Effector memory CD4-positive, alpha-beta T cell (primary cell): ENCODE results near the gene CNTN5.

Experiments
- DNase-seq, 3 donors: peaks; one replicate each; pipeline ENCODE4 v3.0.0-alpha.2; 2020
- H3K27ac ChIP-seq: 2 replicates; pipeline ENCODE4 v1.7.0; 2013; ENCODE audit warnings: mild to moderate bottlenecking, low read length, moderate library complexity; ENCODE audit not compliant: insufficient read depth, poor library complexity, severe bottlenecking
- H3K27me3 ChIP-seq: replicated peaks from 2 replicates; pipeline ENCODE4 v1.7.0; 2013; ENCODE audit warnings: mild to moderate bottlenecking, low read length; ENCODE audit not compliant: insufficient read depth, control insufficient read depth, poor library complexity, severe bottlenecking
- H3K36me3 ChIP-seq: 2 replicates; pipeline ENCODE4 v1.7.0; 2013; ENCODE audit warnings: mild to moderate bottlenecking, low read length, moderate library complexity; ENCODE audit not compliant: control insufficient read depth, insufficient read depth
- H3K4me1 ChIP-seq: 2 replicates; pipeline ENCODE4 v1.7.0; 2013; ENCODE audit warnings: low read length, mild to moderate bottlenecking; ENCODE audit not compliant: control insufficient read depth, insufficient read depth, poor library complexity, severe bottlenecking
- H3K4me3 ChIP-seq: 2 replicates; pipeline ENCODE4 v1.7.0; 2013; ENCODE audit warnings: low read length, low read depth, mild to moderate bottlenecking; ENCODE audit not compliant: insufficient read depth, poor library complexity, severe bottlenecking
- H3K9me3 ChIP-seq: 2 replicates; pipeline ENCODE4 v1.7.0; 2013; ENCODE audit warnings: mild to moderate bottlenecking, low read length, moderate library complexity; ENCODE audit not compliant: control insufficient read depth

Gene CNTN5

DNA sequence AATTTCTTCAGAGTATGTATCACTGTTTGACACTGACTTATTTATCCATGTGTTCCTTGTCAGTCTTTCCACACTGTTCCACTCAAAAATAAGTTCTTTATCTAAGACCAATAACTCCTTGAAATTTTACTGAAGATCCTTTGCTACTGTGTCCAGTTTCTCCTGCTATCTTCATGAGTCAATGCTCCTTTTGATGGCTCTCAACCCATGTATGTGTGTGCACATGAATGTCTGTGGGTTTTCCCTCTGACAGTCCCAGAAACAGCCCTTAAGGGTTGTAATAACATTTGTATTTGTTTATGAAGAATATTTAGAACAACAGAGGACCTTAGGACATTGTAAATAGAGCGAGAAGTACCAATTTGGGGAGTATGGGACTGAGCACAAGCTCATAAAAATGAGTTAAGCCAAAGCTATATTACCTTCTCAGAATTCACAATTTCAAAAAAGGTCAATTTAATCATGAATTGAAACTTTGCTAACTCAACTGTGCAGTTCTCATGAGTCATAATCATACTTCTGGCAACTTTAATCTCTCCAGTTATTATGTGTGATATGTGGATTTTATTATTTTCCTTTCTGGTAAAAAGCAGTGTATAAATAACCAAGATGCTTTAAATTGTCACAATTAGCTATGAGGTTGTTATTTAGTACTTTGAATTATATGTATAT lies 533.6 kb downstream of the CNTN5 start:
- H3K4me3 ChIP-seq: no peak overlapping the region
- H3K27me3 ChIP-seq: no peaks in the 10 kb centered on the region
- no peak for DNase-seq
- no peaks in the 10 kb centered on the region for H3K36me3 ChIP-seq
- no peaks in the 10 kb centered on the region for H3K4me1 ChIP-seq
- no peak overlapping the region for H3K27ac ChIP-seq
- H3K9me3 ChIP-seq: no peaks in the 10 kb centered on the region

DNA sequence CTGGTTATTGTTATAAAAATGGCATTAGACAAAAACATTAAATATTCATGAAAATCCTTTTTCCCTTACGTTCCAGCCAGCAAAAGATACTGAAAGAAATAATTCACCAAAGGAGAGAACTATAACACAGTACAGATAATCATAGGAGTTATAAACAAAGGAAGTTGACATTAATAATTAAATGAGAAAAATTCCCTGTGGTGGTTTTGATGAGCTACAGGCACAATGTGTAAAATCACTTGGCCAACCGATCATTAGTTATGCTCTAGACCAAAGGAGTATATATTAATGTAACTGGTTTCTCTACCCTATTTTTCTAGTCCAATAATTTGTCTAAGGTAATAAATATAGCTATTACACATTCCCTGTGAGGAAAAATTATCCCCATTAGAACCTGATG lies 534.7 kb downstream of the CNTN5 start:
- Histone ChIP-seq H3K9me3 (no peaks in the 10 kb centered on the region), H3K4me1 (no peaks in the 10 kb centered on the region), H3K4me3 (no peak overlapping the region), H3K36me3 (no peaks in the 10 kb centered on the region), H3K27me3 (no peaks in the 10 kb centered on the region), H3K27ac (no peak overlapping the region)
- DNase-seq: no peak

DNA sequence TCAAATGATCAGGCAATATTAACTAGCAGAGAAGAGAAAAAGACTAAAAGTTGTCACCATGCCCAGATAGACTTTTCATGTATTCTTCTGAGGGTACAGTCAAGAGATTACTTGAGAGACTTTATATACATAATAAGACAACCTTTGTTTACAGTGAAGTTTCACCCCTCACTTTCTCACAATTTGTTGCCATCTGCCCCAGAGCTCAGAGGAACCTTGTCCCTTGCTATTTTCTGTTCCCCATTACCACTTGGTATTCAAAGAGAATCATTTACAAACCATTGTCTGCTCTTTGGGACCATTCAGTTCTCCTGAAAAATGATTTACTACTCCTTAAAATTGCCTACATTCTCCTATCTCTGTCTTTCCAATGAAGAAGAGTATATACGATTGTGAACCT lies 544.6 kb downstream of the CNTN5 start:
- Histone ChIP-seq H3K4me1 (no peaks in the 10 kb centered on the region), H3K27me3 (no peaks in the 10 kb centered on the region), H3K4me3 (no peak overlapping the region), H3K27ac (no peak overlapping the region), H3K9me3 (no peaks in the 10 kb centered on the region), H3K36me3 (no peaks in the 10 kb centered on the region)
- no peak for DNase-seq

DNA sequence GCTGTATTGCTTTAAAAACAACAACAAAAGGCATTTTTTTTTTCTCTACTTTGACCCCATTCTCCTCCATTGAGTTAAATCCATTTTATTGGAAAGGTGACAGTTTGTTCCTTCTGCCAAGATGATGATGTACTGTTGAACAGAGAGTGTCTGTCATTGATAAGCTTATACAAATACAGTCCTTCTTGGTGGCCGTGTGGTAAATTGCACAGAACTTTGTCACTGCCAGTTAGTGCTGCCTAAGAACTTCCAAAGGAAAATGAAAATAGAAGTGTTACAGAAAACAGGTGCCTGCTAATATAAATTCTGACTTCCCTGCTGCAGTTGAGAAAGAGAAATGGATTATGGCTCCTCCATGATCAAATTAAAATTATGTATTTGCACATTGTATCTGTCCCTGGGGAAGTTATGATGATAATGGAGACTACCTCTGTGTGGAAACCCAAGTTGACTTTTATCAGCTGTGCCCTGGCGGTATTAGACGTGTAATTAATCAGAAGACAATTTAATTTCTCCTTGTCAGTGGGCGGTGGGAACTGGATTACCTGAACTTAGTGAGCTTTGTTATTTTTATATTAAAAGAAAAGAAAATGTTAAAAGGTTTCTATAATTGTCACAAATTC lies 546.7 kb downstream of the CNTN5 start:
- H3K36me3 ChIP-seq: no peaks in the 10 kb centered on the region
- H3K4me3 ChIP-seq: no peak overlapping the region
- no peaks in the 10 kb centered on the region for H3K4me1 ChIP-seq
- H3K27me3 ChIP-seq: no peaks in the 10 kb centered on the region
- DNase-seq: no peak
- H3K9me3 ChIP-seq: no peaks in the 10 kb centered on the region
- no peak overlapping the region for H3K27ac ChIP-seq

DNA sequence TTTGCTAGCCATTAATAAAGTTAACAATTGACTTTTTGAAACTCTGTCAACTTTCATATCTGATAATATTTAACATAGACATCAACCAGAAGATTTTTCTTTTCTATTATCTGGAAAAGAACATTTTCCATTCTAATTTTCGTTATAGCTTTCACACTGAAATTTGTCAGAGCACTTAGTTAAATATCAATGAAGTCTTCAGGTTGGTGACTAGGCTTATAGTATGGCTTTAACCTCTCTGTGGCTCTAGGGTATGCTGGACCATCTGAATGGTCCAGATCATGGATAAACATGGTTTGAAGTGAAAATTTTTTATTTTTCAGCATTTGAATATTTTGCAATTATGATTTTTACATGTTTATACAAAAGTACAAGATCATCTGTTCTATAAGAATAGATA lies 548.1 kb downstream of the CNTN5 start:
- Histone ChIP-seq H3K4me3 (no peak overlapping the region), H3K36me3 (no peaks in the 10 kb centered on the region), H3K4me1 (no peaks in the 10 kb centered on the region), H3K27me3 (no peaks in the 10 kb centered on the region), H3K9me3 (no peaks in the 10 kb centered on the region), H3K27ac (no peak overlapping the region)
- no peak for DNase-seq

DNA sequence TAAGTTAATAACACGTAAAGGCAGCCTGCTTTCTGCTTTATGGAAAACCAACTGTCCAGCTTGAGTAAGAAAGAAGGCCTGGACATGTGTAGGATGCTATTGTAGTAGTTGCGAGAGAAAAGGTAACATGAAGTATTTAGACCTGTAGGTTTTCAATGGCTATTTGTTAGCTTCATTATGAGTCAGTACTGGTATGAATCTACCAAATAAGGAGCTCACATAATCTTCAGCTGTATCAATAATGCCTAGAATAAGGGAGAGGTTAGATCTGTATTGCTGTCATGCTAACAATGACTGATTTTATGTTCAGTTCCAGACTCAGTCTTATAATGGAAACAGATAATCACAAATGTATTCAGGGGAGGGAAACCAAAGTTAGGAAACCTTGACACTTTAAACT lies 550.3 kb downstream of the CNTN5 start:
- Histone ChIP-seq H3K4me1 (no peaks in the 10 kb centered on the region), H3K27ac (no peak overlapping the region), H3K36me3 (no peaks in the 10 kb centered on the region), H3K4me3 (no peak overlapping the region), H3K27me3 (no peaks in the 10 kb centered on the region), H3K9me3 (no peaks in the 10 kb centered on the region)
- no peak for DNase-seq

DNA sequence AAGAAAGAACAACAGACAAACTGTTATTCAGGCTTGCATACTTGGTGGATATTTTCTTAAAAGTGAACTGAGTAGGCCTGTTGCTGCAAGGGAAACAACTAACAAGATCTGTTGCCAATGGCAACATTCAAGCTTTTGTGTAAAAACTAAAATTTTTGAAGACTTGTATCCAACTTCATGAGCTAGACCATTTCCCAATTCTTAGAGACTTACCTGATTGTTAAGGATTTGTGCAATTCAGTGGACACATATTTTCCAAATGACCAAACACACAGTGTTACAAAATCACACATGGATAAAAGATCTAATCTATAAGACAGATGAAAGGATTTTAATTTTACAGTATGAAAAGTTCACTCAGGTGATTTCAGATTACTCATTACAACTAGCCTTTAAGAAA lies 564.1 kb downstream of the CNTN5 start:
- Histone ChIP-seq H3K4me1 (no peaks in the 10 kb centered on the region), H3K4me3 (no peak overlapping the region), H3K27ac (no peak overlapping the region), H3K36me3 (no peaks in the 10 kb centered on the region), H3K27me3 (no peaks in the 10 kb centered on the region), H3K9me3 (no peaks in the 10 kb centered on the region)
- no peak for DNase-seq

DNA sequence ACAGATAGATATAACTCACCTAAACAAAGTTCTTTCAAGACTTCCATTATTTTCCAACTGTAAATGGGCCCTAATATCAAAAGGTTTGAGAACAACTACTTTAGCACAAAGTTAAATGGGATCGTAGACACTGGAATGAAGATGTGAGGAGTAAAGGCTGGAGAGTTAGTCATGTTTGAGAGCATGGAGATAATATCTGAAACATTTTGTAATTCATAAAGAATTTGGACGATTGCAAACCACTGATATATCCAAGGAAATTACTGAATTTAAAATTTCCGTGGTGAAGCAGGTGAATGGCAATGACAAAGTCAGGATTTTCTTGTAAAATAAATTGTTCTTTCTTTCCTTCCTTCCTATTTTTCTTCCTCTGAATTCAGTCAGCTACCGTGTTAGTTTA lies 564.9 kb downstream of the CNTN5 start:
- Histone ChIP-seq H3K36me3 (no peaks in the 10 kb centered on the region), H3K27me3 (no peaks in the 10 kb centered on the region), H3K9me3 (no peaks in the 10 kb centered on the region), H3K4me3 (no peak overlapping the region), H3K27ac (no peak overlapping the region), H3K4me1 (no peaks in the 10 kb centered on the region)
- no peak for DNase-seq

DNA sequence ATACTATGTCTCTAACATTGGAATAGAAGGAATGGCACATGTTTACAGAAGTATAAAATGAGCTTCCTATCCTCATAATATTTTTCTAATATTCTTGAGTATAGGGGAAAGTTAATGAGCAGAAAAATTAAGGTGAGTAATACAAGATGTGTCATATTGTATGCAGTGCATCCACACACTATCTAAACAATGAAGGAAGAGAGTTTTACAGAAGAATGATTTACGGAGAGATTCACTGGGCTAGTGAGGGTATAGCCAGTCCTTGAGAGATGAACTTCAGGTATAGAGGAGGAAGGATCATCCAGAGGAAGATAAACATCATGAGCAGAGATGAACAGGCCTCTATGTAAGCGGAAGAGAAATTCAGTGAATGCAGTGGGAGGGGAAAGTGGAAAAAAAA lies 569.0 kb downstream of the CNTN5 start:
- no peak overlapping the region for H3K27ac ChIP-seq
- H3K27me3 ChIP-seq: no peaks in the 10 kb centered on the region
- no peaks in the 10 kb centered on the region for H3K4me1 ChIP-seq
- no peaks in the 10 kb centered on the region for H3K36me3 ChIP-seq
- no peak for DNase-seq
- H3K4me3 ChIP-seq: no peak overlapping the region
- no peaks in the 10 kb centered on the region for H3K9me3 ChIP-seq

DNA sequence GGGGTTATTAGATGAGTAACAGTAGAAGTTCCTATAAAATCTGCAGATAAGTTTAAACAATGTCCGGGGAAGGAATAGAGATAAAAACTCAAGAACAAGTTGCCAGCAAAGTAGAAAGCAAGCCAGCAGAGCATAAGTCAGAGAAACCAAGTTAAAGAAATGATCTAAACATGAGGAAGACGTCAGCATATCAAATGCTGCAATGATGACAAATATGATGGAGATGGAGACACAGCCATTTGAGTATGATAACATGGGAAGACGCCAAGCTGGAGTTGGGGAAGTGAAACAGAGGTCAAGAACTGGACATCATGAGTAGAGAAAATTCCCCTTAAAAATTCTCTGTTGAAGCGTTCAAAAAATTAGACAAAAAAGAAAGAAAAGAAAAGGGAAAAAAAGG lies 571.5 kb downstream of the CNTN5 start:
- no peaks in the 10 kb centered on the region for H3K9me3 ChIP-seq

More for the DNA sequence above, 571.5 kb downstream of the CNTN5 start:
- H3K4me1 ChIP-seq: no peaks in the 10 kb centered on the region
- H3K27ac ChIP-seq: no peak overlapping the region
- H3K4me3 ChIP-seq: no peak overlapping the region
- no peak for DNase-seq
- no peaks in the 10 kb centered on the region for H3K27me3 ChIP-seq
- no peaks in the 10 kb centered on the region for H3K36me3 ChIP-seq
